Measurements from ENCODE around the gene UBASH3A.

GRCh38 chr21:42492201-42492600, 88.5 kb downstream of the UBASH3A start:
- TF ChIP-seq CTCF (IDR thresholded peaks at IDR 0.05), result no peak
- no peak for TF ChIP-seq POLR2A (IDR thresholded peaks at IDR 0.05)
